ENCODE data around the gene CATSPERD.
"Not testable (repeated sequence)": the region's sequence is repeated elsewhere in the genome, so short reads cannot be mapped to it uniquely, and the experiment has no call there.

The CATSPERD gene

GRCh38 chr19:5687360-5688198, 32.9 kb upstream of the CATSPERD start:
- Histone ChIP-seq H3K4me2 (ENCODE audit: low read length) (peak overlapping the region; percentile 92), H3K27me3 (ENCODE audit: control insufficient read depth, insufficient read depth, low read length) (no peaks in the 10 kb centered on the region), H3K4me3 (ENCODE audit: low read length) (peak overlapping the region; percentile 83), H3K36me3 (ENCODE audit: insufficient read depth, low read length) (peaks cover 23% of the 10 kb centered on the region), H3K9ac (ENCODE audit: low read depth, low read length) (no peak overlapping the region), H3K9me3 (replicated peaks; ENCODE audit: low read length) (no peaks in the 10 kb centered on the region), H3K4me1 (ENCODE audit: control insufficient read depth, insufficient read depth, low read length) (peaks cover 16% of the 10 kb centered on the region)

- Histone ChIP-seq H3K36me3 (ENCODE audit: insufficient read depth, low read length) (peaks cover 31% of the 10 kb centered on the region), H3K4me1 (ENCODE audit: control insufficient read depth, insufficient read depth, low read length) (peaks cover 24% of the 10 kb centered on the region)
- H3K9me3 ChIP-seq (replicated peaks; ENCODE audit: low read length); H3K9ac ChIP-seq (ENCODE audit: low read depth, low read length); H3K27me3 ChIP-seq (ENCODE audit: control insufficient read depth, insufficient read depth, low read length); H3K4me2 ChIP-seq (ENCODE audit: low read length); H3K4me3 ChIP-seq (ENCODE audit: low read length): not testable (repeated sequence)
Measured at GRCh38 chr19:5688262-5688881, 32.1 kb upstream of the CATSPERD start.

GRCh38 chr19:5690125-5690954, 30.1 kb upstream of the CATSPERD start, which contains the start of gene RPL36:
Gene RPL36 (plus strand): TSS chr19:5690295. CDS start chr19:5690508, 213 bp downstream.
- Histone ChIP-seq H3K36me3 (ENCODE audit: insufficient read depth, low read length) (peaks cover 50% of the 10 kb centered on the region), H3K4me3 (ENCODE audit: low read length) (peak within 1 kb of the TSS; percentile 81), H3K4me1 (ENCODE audit: control insufficient read depth, insufficient read depth, low read length) (peaks cover 29% of the 10 kb centered on the region), H3K27me3 (ENCODE audit: control insufficient read depth, insufficient read depth, low read length) (no peaks in the 10 kb centered on the region), H3K4me2 (ENCODE audit: low read length) (peak within 1 kb of the TSS; percentile 97), H3K9me3 (replicated peaks; ENCODE audit: low read length) (no peaks in the 10 kb centered on the region), H3K9ac (ENCODE audit: low read depth, low read length) (peak within 1 kb of the TSS; percentile 90)

- Histone ChIP-seq H3K9ac (ENCODE audit: low read depth, low read length) (peak overlapping the region; percentile 90), H3K9me3 (replicated peaks; ENCODE audit: low read length) (no peaks in the 10 kb centered on the region), H3K4me3 (ENCODE audit: low read length) (peak overlapping the region; percentile 81), H3K4me2 (ENCODE audit: low read length) (peak overlapping the region; percentile 97), H3K27me3 (ENCODE audit: control insufficient read depth, insufficient read depth, low read length) (no peaks in the 10 kb centered on the region), H3K4me1 (ENCODE audit: control insufficient read depth, insufficient read depth, low read length) (peaks cover 29% of the 10 kb centered on the region), H3K36me3 (ENCODE audit: insufficient read depth, low read length) (peaks cover 59% of the 10 kb centered on the region)
Measured at GRCh38 chr19:5690955-5691821, 29.2 kb upstream of the CATSPERD start.

- peaks cover 29% of the 10 kb centered on the region for H3K4me1 ChIP-seq (ENCODE audit: control insufficient read depth, insufficient read depth, low read length)
- peak overlapping the region; percentile 90 for H3K9ac ChIP-seq (ENCODE audit: low read depth, low read length)
- no peaks in the 10 kb centered on the region for H3K9me3 ChIP-seq (replicated peaks; ENCODE audit: low read length)
- no peaks in the 10 kb centered on the region for H3K27me3 ChIP-seq (ENCODE audit: control insufficient read depth, insufficient read depth, low read length)
- peak overlapping the region; percentile 81 for H3K4me3 ChIP-seq (ENCODE audit: low read length)
- H3K4me2 ChIP-seq (ENCODE audit: low read length), result peak overlapping the region; percentile 97
- peaks cover 66% of the 10 kb centered on the region for H3K36me3 ChIP-seq (ENCODE audit: insufficient read depth, low read length)
Measured at GRCh38 chr19:5691822-5692722, 28.4 kb upstream of the CATSPERD start.

- no peaks in the 10 kb centered on the region for H3K27me3 ChIP-seq (ENCODE audit: control insufficient read depth, insufficient read depth, low read length)
- no peaks in the 10 kb centered on the region for H3K9me3 ChIP-seq (replicated peaks; ENCODE audit: low read length)
- peaks cover 25% of the 10 kb centered on the region for H3K4me1 ChIP-seq (ENCODE audit: control insufficient read depth, insufficient read depth, low read length)
- H3K4me2 ChIP-seq (ENCODE audit: low read length), result peak overlapping the region; percentile 97
- peak overlapping the region; percentile 90 for H3K9ac ChIP-seq (ENCODE audit: low read depth, low read length)
- peaks cover 66% of the 10 kb centered on the region for H3K36me3 ChIP-seq (ENCODE audit: insufficient read depth, low read length)
- no peak overlapping the region for H3K4me3 ChIP-seq (ENCODE audit: low read length)
Measured at GRCh38 chr19:5692723-5693194, 27.7 kb upstream of the CATSPERD start.

- H3K4me1 ChIP-seq (ENCODE audit: control insufficient read depth, insufficient read depth, low read length), result peaks cover 25% of the 10 kb centered on the region
- H3K4me3 ChIP-seq (ENCODE audit: low read length), result no peak overlapping the region
- peak overlapping the region; percentile 97 for H3K4me2 ChIP-seq (ENCODE audit: low read length)
- H3K9ac ChIP-seq (ENCODE audit: low read depth, low read length), result no peak overlapping the region
- H3K9me3 ChIP-seq (replicated peaks; ENCODE audit: low read length), result no peaks in the 10 kb centered on the region
- peaks cover 71% of the 10 kb centered on the region for H3K36me3 ChIP-seq (ENCODE audit: insufficient read depth, low read length)
- no peaks in the 10 kb centered on the region for H3K27me3 ChIP-seq (ENCODE audit: control insufficient read depth, insufficient read depth, low read length)
Measured at GRCh38 chr19:5693195-5694166, 27.0 kb upstream of the CATSPERD start.

- no peaks in the 10 kb centered on the region for H3K27me3 ChIP-seq (ENCODE audit: control insufficient read depth, insufficient read depth, low read length)
- peaks cover 79% of the 10 kb centered on the region for H3K36me3 ChIP-seq (ENCODE audit: insufficient read depth, low read length)
- H3K9ac ChIP-seq (ENCODE audit: low read depth, low read length), result no peak overlapping the region
- peaks cover 25% of the 10 kb centered on the region for H3K4me1 ChIP-seq (ENCODE audit: control insufficient read depth, insufficient read depth, low read length)
- H3K9me3 ChIP-seq (replicated peaks; ENCODE audit: low read length), result no peaks in the 10 kb centered on the region
- no peak overlapping the region for H3K4me2 ChIP-seq (ENCODE audit: low read length)
- no peak overlapping the region for H3K4me3 ChIP-seq (ENCODE audit: low read length)
Measured at GRCh38 chr19:5694167-5694955, 26.1 kb upstream of the CATSPERD start.
